GM23338 (cell line): ENCODE results near the gene MPP1.
A peak's percentile ranks its signal among the peaks of the same experiment; 100 is the strongest.

Experiments used
- CREB1 ChIP-seq: fragments of 250-450 bp; sonication (Bioruptor Pico); IDR thresholded peaks from 2 replicates; pipeline ENCODE4 v1.5.0; 2020; ENCODE audit warnings: low read depth, mild to moderate bottlenecking, moderate library complexity
- EZH2 ChIP-seq: fragments of 200-600 bp; sonication (generic); IDR thresholded peaks from one replicate; pipeline ENCODE4 v1.8.0; 2017; ENCODE audit warnings: antibody characterized with exemption, mild to moderate bottlenecking, low read depth; ENCODE audit not compliant: unreplicated experiment
- EZH2phosphoT487 ChIP-seq: fragments of 200-600 bp; sonication (generic); IDR thresholded peaks from one replicate; pipeline ENCODE4 v1.8.1; 2018; ENCODE audit warnings: antibody characterized with exemption; ENCODE audit not compliant: unreplicated experiment
- JUNB ChIP-seq: IDR thresholded peaks from one replicate; pipeline ENCODE4 v1.6.1; 2016; ENCODE audit warnings: antibody characterized with exemption; ENCODE audit not compliant: unreplicated experiment
- NANOG ChIP-seq: IDR thresholded peaks from 2 replicates; pipeline ENCODE4 v1.6.1; 2016; ENCODE audit warnings: antibody characterized with exemption, borderline replicate concordance
- POLR2AphosphoS5 ChIP-seq: IDR thresholded peaks from 2 replicates; pipeline ENCODE4 v1.6.1; 2016; ENCODE audit warnings: antibody characterized with exemption, low read depth
- ZNF114 ChIP-seq: fragments of 250-450 bp; sonication (Bioruptor Pico); IDR thresholded peaks from 2 replicates; pipeline ENCODE4 v1.5.0; 2020; ENCODE audit warnings: mild to moderate bottlenecking, moderate library complexity
- ZNF331 ChIP-seq: fragments of 250-450 bp; sonication (Bioruptor Pico); IDR thresholded peaks from 2 replicates; pipeline ENCODE4 v1.5.0; 2020; ENCODE audit warnings: low read depth, mild to moderate bottlenecking, moderate library complexity
- TF ChIP-seq, protein P1 (sequence below), 2 experiments: fragments of 200-600 bp in 1 of 2; sonication (generic) in 1 of 2; conservative IDR thresholded peaks; 2 replicates each; pipeline versions ENCODE4 v1.5.1 to v1.6.1; 2016 to 2017; ENCODE audit warnings: antibody characterized with exemption in 2 of 2, low read depth in 2 of 2, mild to moderate bottlenecking in 2 of 2, moderate library complexity in 1 of 2
- TF ChIP-seq, protein P2 (sequence below): IDR thresholded peaks from 2 replicates; pipeline ENCODE4 v1.6.1; 2016; ENCODE audit warnings: antibody characterized with exemption
- TF ChIP-seq, protein P3 (sequence below): IDR thresholded peaks from one replicate; pipeline ENCODE4 v1.6.1; 2018; ENCODE audit warnings: antibody characterized with exemption; ENCODE audit not compliant: unreplicated experiment

- TF ChIP-seq EZH2phosphoT487 (no peak), POLR2AphosphoS5 (no peak), EZH2 (no peak), ZNF114 (CRISPR knock-in tag) (no peak), JUNB (no peak), CREB1 (CRISPR knock-in tag) (no peak), ZNF331 (CRISPR knock-in tag) (no peak), NANOG (peak; percentile 41; the same call in 1 of the 2 replicates)
- TF ChIP-seq, protein P1, sequence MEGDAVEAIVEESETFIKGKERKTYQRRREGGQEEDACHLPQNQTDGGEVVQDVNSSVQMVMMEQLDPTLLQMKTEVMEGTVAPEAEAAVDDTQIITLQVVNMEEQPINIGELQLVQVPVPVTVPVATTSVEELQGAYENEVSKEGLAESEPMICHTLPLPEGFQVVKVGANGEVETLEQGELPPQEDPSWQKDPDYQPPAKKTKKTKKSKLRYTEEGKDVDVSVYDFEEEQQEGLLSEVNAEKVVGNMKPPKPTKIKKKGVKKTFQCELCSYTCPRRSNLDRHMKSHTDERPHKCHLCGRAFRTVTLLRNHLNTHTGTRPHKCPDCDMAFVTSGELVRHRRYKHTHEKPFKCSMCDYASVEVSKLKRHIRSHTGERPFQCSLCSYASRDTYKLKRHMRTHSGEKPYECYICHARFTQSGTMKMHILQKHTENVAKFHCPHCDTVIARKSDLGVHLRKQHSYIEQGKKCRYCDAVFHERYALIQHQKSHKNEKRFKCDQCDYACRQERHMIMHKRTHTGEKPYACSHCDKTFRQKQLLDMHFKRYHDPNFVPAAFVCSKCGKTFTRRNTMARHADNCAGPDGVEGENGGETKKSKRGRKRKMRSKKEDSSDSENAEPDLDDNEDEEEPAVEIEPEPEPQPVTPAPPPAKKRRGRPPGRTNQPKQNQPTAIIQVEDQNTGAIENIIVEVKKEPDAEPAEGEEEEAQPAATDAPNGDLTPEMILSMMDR (conservative IDR thresholded peaks at IDR 0.05; ENCODE audit: low read depth in 2 of 2), result no peak
- TF ChIP-seq, protein P2, sequence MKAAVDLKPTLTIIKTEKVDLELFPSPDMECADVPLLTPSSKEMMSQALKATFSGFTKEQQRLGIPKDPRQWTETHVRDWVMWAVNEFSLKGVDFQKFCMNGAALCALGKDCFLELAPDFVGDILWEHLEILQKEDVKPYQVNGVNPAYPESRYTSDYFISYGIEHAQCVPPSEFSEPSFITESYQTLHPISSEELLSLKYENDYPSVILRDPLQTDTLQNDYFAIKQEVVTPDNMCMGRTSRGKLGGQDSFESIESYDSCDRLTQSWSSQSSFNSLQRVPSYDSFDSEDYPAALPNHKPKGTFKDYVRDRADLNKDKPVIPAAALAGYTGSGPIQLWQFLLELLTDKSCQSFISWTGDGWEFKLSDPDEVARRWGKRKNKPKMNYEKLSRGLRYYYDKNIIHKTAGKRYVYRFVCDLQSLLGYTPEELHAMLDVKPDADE, result no peak
- TF ChIP-seq, protein P3, sequence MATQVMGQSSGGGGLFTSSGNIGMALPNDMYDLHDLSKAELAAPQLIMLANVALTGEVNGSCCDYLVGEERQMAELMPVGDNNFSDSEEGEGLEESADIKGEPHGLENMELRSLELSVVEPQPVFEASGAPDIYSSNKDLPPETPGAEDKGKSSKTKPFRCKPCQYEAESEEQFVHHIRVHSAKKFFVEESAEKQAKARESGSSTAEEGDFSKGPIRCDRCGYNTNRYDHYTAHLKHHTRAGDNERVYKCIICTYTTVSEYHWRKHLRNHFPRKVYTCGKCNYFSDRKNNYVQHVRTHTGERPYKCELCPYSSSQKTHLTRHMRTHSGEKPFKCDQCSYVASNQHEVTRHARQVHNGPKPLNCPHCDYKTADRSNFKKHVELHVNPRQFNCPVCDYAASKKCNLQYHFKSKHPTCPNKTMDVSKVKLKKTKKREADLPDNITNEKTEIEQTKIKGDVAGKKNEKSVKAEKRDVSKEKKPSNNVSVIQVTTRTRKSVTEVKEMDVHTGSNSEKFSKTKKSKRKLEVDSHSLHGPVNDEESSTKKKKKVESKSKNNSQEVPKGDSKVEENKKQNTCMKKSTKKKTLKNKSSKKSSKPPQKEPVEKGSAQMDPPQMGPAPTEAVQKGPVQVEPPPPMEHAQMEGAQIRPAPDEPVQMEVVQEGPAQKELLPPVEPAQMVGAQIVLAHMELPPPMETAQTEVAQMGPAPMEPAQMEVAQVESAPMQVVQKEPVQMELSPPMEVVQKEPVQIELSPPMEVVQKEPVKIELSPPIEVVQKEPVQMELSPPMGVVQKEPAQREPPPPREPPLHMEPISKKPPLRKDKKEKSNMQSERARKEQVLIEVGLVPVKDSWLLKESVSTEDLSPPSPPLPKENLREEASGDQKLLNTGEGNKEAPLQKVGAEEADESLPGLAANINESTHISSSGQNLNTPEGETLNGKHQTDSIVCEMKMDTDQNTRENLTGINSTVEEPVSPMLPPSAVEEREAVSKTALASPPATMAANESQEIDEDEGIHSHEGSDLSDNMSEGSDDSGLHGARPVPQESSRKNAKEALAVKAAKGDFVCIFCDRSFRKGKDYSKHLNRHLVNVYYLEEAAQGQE, result no peak
Observed at GRCh38 chrX:154821523-154821922, 16.2 kb upstream of the MPP1 start.
